ENCODE data around the gene PRKCZ.
"Not testable (repeated sequence)": the region's sequence is repeated elsewhere in the genome, so short reads cannot be mapped to it uniquely, and the experiment has no call there.

The PRKCZ gene

GRCh38 chr1:2104621-2105427 is 54.6 kb downstream of the PRKCZ start:
- no peak for DNase-seq

GRCh38 chr1:2105781-2106524 is 55.7 kb downstream of the PRKCZ start:
- DNase-seq, result no peak

- no peak for DNase-seq
Observed at GRCh38 chr1:2106659-2107405, 56.6 kb downstream of the PRKCZ start.

GRCh38 chr1:2107586-2108212 is 57.5 kb downstream of the PRKCZ start:
- DNase-seq, result no peak

GRCh38 chr1:2108213-2108876 is 58.1 kb downstream of the PRKCZ start:
- DNase-seq, result peak; percentile 91

- no peak for DNase-seq
Observed at GRCh38 chr1:2108877-2109580, 58.8 kb downstream of the PRKCZ start.

GRCh38 chr1:2109581-2110021 is 59.4 kb downstream of the PRKCZ start:
- no peak for DNase-seq

GRCh38 chr1:2110191-2110737 is 60.1 kb downstream of the PRKCZ start:
- no peak for DNase-seq

- DNase-seq, result no peak
Observed at GRCh38 chr1:2110738-2111673, 60.8 kb downstream of the PRKCZ start.

- DNase-seq, result no peak
Observed at GRCh38 chr1:2111674-2112035, 61.4 kb downstream of the PRKCZ start.

GRCh38 chr1:2112280-2112701 is 62.1 kb downstream of the PRKCZ start:
- DNase-seq, result no peak

GRCh38 chr1:2113620-2114135 is 63.5 kb downstream of the PRKCZ start:
- DNase-seq, result no peak

- not testable (repeated sequence) for DNase-seq
Observed at GRCh38 chr1:2114635-2115007, 64.4 kb downstream of the PRKCZ start.

GRCh38 chr1:2115008-2115641 is 64.9 kb downstream of the PRKCZ start:
- no peak for DNase-seq

GRCh38 chr1:2115702-2116341 is 65.6 kb downstream of the PRKCZ start:
- no peak for DNase-seq

- DNase-seq, result no peak
Observed at GRCh38 chr1:2119886-2120285, 69.7 kb downstream of the PRKCZ start.

GRCh38 chr1:2121101-2121691 is 71.0 kb downstream of the PRKCZ start:
- DNase-seq, result no peak

- DNase-seq, result not testable (repeated sequence)
Observed at GRCh38 chr1:2121794-2122193, 71.6 kb downstream of the PRKCZ start.

Data from 8988T (cell line).